H1 (cell line): ENCODE results near the gene ANP32A. TPM values are rescaled to one million over a fixed set of nuclear protein-coding genes. Genes with fewer than 3 reads are reported as not detected.

Experiments
- CTCF ChIA-PET: fragments of 300-600 bp; sonication (Branson Sonifier 250); formaldehyde crosslinking; loops from one replicate; lab custom pipeline; 2021; ENCODE audit not compliant: partially characterized antibody; lab: Charles Lee
- POLR2A ChIA-PET: fragments of 300-600 bp; sonication (Branson Sonifier 250); formaldehyde crosslinking; loops from one replicate; lab custom pipeline; 2021; ENCODE audit warnings: inconsistent platforms; ENCODE audit not compliant: partially characterized antibody; lab: Charles Lee
- DNase-seq, 2 experiments: peaks; one replicate each; pipeline versions ENCODE4 v3.0.0 to v3.0.0-alpha.2; 2010 to 2022; ENCODE audit warnings: low spot score in 2 of 2, low read depth in 1 of 2, mixed read lengths in 1 of 2
- FAIRE-seq: peaks from 2 replicates; lab custom pipeline; 2011; peaks lifted over from hg19 to GRCh38; lab: Jason Lieb, UNC
- H2AFZ ChIP-seq: 2 replicates; pipeline ENCODE4 v1.8.1; 2012; ENCODE audit warnings: low read length, inconsistent platforms
- H2AK5ac ChIP-seq: 2 replicates; pipeline ENCODE4 v1.6.1; 2013; ENCODE audit warnings: low read depth, low read length
- H2BK120ac ChIP-seq: replicated peaks from 2 replicates; pipeline ENCODE3; 2013; ENCODE audit warnings: low read depth, low read length, inconsistent platforms
- H2BK12ac ChIP-seq: 2 replicates; pipeline ENCODE4 v1.6.1; 2013; ENCODE audit warnings: low read depth, low read length
- H2BK15ac ChIP-seq: 2 replicates; pipeline ENCODE4 v1.6.1; 2013; ENCODE audit warnings: low read length
- H2BK20ac ChIP-seq: 2 replicates; pipeline ENCODE4 v1.6.1; 2013; ENCODE audit warnings: low read length
- H2BK5ac ChIP-seq: 2 replicates; pipeline ENCODE4 v1.6.1; 2013; ENCODE audit warnings: low read depth, low read length
- H3K14ac ChIP-seq: 2 replicates; pipeline ENCODE4 v1.6.1; 2013; ENCODE audit warnings: inconsistent platforms; ENCODE audit not compliant: insufficient read length
- H3K18ac ChIP-seq: 2 replicates; pipeline ENCODE4 v1.6.1; 2013; ENCODE audit warnings: low read length; ENCODE audit errors: extremely low read depth
- H3K23ac ChIP-seq: 2 replicates; pipeline ENCODE4 v1.6.1; 2013; ENCODE audit warnings: inconsistent platforms; ENCODE audit not compliant: insufficient read length
- H3K23me2 ChIP-seq: 2 replicates; pipeline ENCODE4 v1.6.1; 2013; ENCODE audit warnings: low read depth, low read length
- H3K27ac ChIP-seq: 2 replicates; pipeline ENCODE4 v1.6.1; 2011; ENCODE audit warnings: low read depth, low read length, inconsistent platforms
- H3K27me3 ChIP-seq, 4 experiments: replicated peaks in 1 of 4; 1 replicate in 1 of 4; 2 replicates in 3 of 4; pipeline versions ENCODE4 v1.6.1 to v1.8.1; 2011 to 2013; ENCODE audit warnings: low read length in 3 of 4, mild to moderate bottlenecking in 3 of 4, inconsistent platforms in 2 of 4, mixed read lengths in 2 of 4, moderate library complexity in 1 of 4; ENCODE audit not compliant: control insufficient read depth in 3 of 4, insufficient read depth in 3 of 4; ENCODE audit errors: extremely low read depth in 1 of 4
- H3K36me3 ChIP-seq, 4 experiments: 2 replicates each; pipeline versions ENCODE4 v1.6.1 to v1.8.1; 2011 to 2013; ENCODE audit warnings: mild to moderate bottlenecking in 4 of 4, low read length in 3 of 4, moderate library complexity in 2 of 4, control low read depth in 1 of 4, inconsistent platforms in 1 of 4; ENCODE audit not compliant: insufficient read depth in 4 of 4, control insufficient read depth in 2 of 4
- H3K4ac ChIP-seq: replicated peaks from 2 replicates; pipeline ENCODE3; 2013; ENCODE audit warnings: low read length, low read depth, mixed read lengths, inconsistent platforms; ENCODE audit not compliant: insufficient read length
- H3K4me1 ChIP-seq, 4 experiments: replicated peaks in 1 of 4; 1 replicate in 1 of 4; 2 replicates in 3 of 4; pipeline versions ENCODE4 v1.6.1 to v1.8.1; 2011 to 2013; ENCODE audit warnings: low read length in 3 of 4, inconsistent platforms in 2 of 4, mixed read lengths in 1 of 4; ENCODE audit not compliant: insufficient read depth in 4 of 4, control insufficient read depth in 3 of 4
- H3K4me2 ChIP-seq, 2 experiments: 2 replicates each; pipeline versions ENCODE4 v1.6.1 to v1.8.1; 2011 to 2013; ENCODE audit warnings: low read depth in 2 of 2, low read length in 2 of 2, control low read depth in 1 of 2, inconsistent platforms in 1 of 2, mild to moderate bottlenecking in 1 of 2; ENCODE audit not compliant: insufficient read depth in 1 of 2
- H3K4me3 ChIP-seq, 4 experiments: fragments of 200-600, 300-600 bp in 1 of 4; sonication (generic), shearing (Covaris generic), sonication (Bioruptor Twin) in 1 of 4; 2 replicates each; pipeline versions ENCODE4 v1.5.1 to v1.8.1; 2011 to 2016; ENCODE audit warnings: low read length in 4 of 4, low read depth in 3 of 4, control low read depth in 2 of 4, inconsistent platforms in 2 of 4, mild to moderate bottlenecking in 2 of 4, mixed read lengths in 1 of 4, moderate library complexity in 1 of 4; ENCODE audit not compliant: insufficient read depth in 2 of 4; ENCODE audit errors: extremely low read depth in 1 of 4
- H3K56ac ChIP-seq: replicated peaks from 2 replicates; pipeline ENCODE3; 2013; ENCODE audit warnings: low read depth, mild to moderate bottlenecking, mixed read lengths, low read length, inconsistent platforms; ENCODE audit not compliant: insufficient read length
- H3K79me1 ChIP-seq: 2 replicates; pipeline ENCODE4 v1.6.1; 2013; ENCODE audit warnings: low read depth, low read length, control low read depth
- H3K79me2 ChIP-seq, 2 experiments: 2 replicates each; pipeline versions ENCODE4 v1.6.1 to v1.8.1; 2012 to 2013; ENCODE audit warnings: low read length in 2 of 2, mild to moderate bottlenecking in 2 of 2, inconsistent platforms in 1 of 2; ENCODE audit not compliant: insufficient read depth in 2 of 2, control insufficient read depth in 1 of 2
- H3K9ac ChIP-seq, 4 experiments: replicated peaks in 1 of 4; 1 replicate in 1 of 4; 2 replicates in 3 of 4; pipeline versions ENCODE4 v1.6.1 to v1.8.1; 2011 to 2013; ENCODE audit warnings: low read depth in 3 of 4, low read length in 3 of 4, control low read depth in 2 of 4, mild to moderate bottlenecking in 2 of 4, moderate library complexity in 2 of 4, inconsistent platforms in 1 of 4; ENCODE audit errors: extremely low read depth in 1 of 4
- H3K9me3 ChIP-seq, 2 experiments: 2 replicates each; pipeline versions ENCODE4 v1.6.1 to v1.8.1; 2012 to 2013; ENCODE audit warnings: mild to moderate bottlenecking in 2 of 2, moderate library complexity in 2 of 2, control low read depth in 1 of 2, inconsistent platforms in 1 of 2, low read depth in 1 of 2, low read length in 1 of 2, mixed read lengths in 1 of 2; ENCODE audit not compliant: insufficient read depth in 2 of 2
- H4K20me1 ChIP-seq, 2 experiments: replicated peaks in 1 of 2; 2 replicates each; pipeline versions ENCODE3 to v1.8.1; 2011 to 2013; ENCODE audit warnings: inconsistent platforms in 2 of 2, low read length in 2 of 2, mild to moderate bottlenecking in 1 of 2; ENCODE audit not compliant: insufficient read depth in 2 of 2, control insufficient read depth in 1 of 2
- H4K5ac ChIP-seq: 2 replicates; pipeline ENCODE4 v1.6.1; 2013; ENCODE audit warnings: low read length, low read depth, mixed read lengths, inconsistent platforms; ENCODE audit not compliant: insufficient read length
- H4K8ac ChIP-seq: 2 replicates; pipeline ENCODE4 v1.8.0; 2013; ENCODE audit warnings: mild to moderate bottlenecking, moderate library complexity, low read length, inconsistent platforms; ENCODE audit not compliant: insufficient read depth; ENCODE audit errors: extremely low read depth
- H4K91ac ChIP-seq: replicated peaks from 2 replicates; pipeline ENCODE3; 2013; ENCODE audit warnings: low read length, mixed read lengths, inconsistent platforms; ENCODE audit not compliant: insufficient read length
- BCL11A ChIP-seq, 2 experiments: IDR thresholded peaks; one replicate each; pipeline ENCODE4 v1.6.1; 2011; ENCODE audit warnings: low read depth in 2 of 2, low read length in 2 of 2, mild to moderate bottlenecking in 2 of 2
- CBX8 ChIP-seq: fragments of 300-800, 300-1000 bp; sonication (generic); IDR thresholded peaks from 2 replicates; pipeline ENCODE4 v1.7.1; 2016; ENCODE audit warnings: low read depth, low read length, borderline replicate concordance
- CREB1 ChIP-seq: IDR thresholded peaks from 2 replicates; pipeline ENCODE4 v1.6.1; 2012; ENCODE audit warnings: inconsistent platforms
- CTBP2 ChIP-seq: IDR thresholded peaks from 2 replicates; pipeline ENCODE4 v1.7.0; 2011; ENCODE audit warnings: borderline replicate concordance, mild to moderate bottlenecking, moderate library complexity, mixed read lengths, low read length; ENCODE audit not compliant: insufficient read depth, insufficient read length
- JUN ChIP-seq: IDR thresholded peaks from 2 replicates; pipeline ENCODE4 v1.6.1; 2011; ENCODE audit warnings: low read depth, mild to moderate bottlenecking, improper control_type of control experiment, low read length
- JUND ChIP-seq: IDR thresholded peaks from 2 replicates; pipeline ENCODE4 v1.6.1; 2011; ENCODE audit warnings: mild to moderate bottlenecking, improper control_type of control experiment, low read length
- KDM5A ChIP-seq: fragments of 200-600 bp; IDR thresholded peaks from 2 replicates; pipeline ENCODE4 v1.7.1; 2012; ENCODE audit warnings: mild to moderate bottlenecking, low read length, inconsistent platforms, mixed read lengths
- NRF1 ChIP-seq: IDR thresholded peaks from 2 replicates; pipeline ENCODE4 v1.6.1; 2011; ENCODE audit warnings: mild to moderate bottlenecking, low read depth, low read length, improper control_type of control experiment
- RAD21 ChIP-seq, 2 experiments: IDR thresholded peaks in 1 of 2; conservative IDR thresholded peaks in 1 of 2; 2 replicates each; pipeline ENCODE4 v1.6.1; 2011; ENCODE audit warnings: low read depth in 2 of 2, low read length in 2 of 2, improper control_type of control experiment in 1 of 2, inconsistent platforms in 1 of 2, mild to moderate bottlenecking in 1 of 2, moderate library complexity in 1 of 2
- RBBP5 ChIP-seq: IDR thresholded peaks from 2 replicates; pipeline ENCODE4 v1.7.1; 2012; ENCODE audit warnings: low read depth, mild to moderate bottlenecking, inconsistent platforms, low read length, moderate library complexity, borderline replicate concordance
- SAP30 ChIP-seq: fragments of 300-600 bp; sonication (generic); IDR thresholded peaks from 2 replicates; pipeline ENCODE4 v1.7.1; 2012; ENCODE audit warnings: low read length, moderate library complexity, mild to moderate bottlenecking, inconsistent platforms; ENCODE audit not compliant: insufficient read depth, insufficient replicate concordance
- SUZ12 ChIP-seq: fragments of 200-600 bp; sonication (generic); IDR thresholded peaks from 2 replicates; pipeline ENCODE4 v1.6.1; 2012; ENCODE audit warnings: mild to moderate bottlenecking, inconsistent platforms, low read length, moderate library complexity, mixed read lengths
- TBP ChIP-seq: IDR thresholded peaks from 2 replicates; pipeline ENCODE4 v1.6.1; 2011; ENCODE audit warnings: low read depth, low read length, improper control_type of control experiment
- WGBS, 2 experiments: shearing (Covaris generic) in 1 of 2; methylation state at CpG; one replicate each; pipeline versions ENCODE4 v1.1.6 to v1.1.7; 2013 to 2015; ENCODE audit warnings: low lambda C conversion rate in 2 of 2, mixed read lengths in 2 of 2, inconsistent platforms in 1 of 2, low coverage in 1 of 2, missing lambda C conversion rate in 1 of 2; ENCODE audit not compliant: insufficient replicate concordance in 2 of 2, insufficient coverage in 1 of 2, insufficient read length in 1 of 2; ENCODE audit errors: extremely low coverage in 1 of 2, missing lambda C conversion rate in 1 of 2; 5-methylcytosine and 5-hydroxymethylcytosine counted together
- polyA plus RNA-seq, 7 experiments: library from polyadenylated mRNA; depleted of rRNA in 3 of 7; stranded (reverse) in 5 of 7; unstranded in 2 of 7; fragments of >200 nt in 5 of 7; fragments of 200-250 nt in 2 of 7; gene quantifications; 1 replicate in 5 of 7; 2 replicates in 1 of 7; 4 replicates in 1 of 7; pipeline versions ENCODE4 v1.2.1 to v1.2.3, GENCODE V29; 2011 to 2013; ENCODE audit warnings: missing spikeins in 2 of 7, mixed read lengths in 2 of 7
- total RNA-seq: library from RNA; stranded (reverse); fragmentation: NEBNext Ultra II Directional; extraction: Animal tissue kit (Norgen Biotek cat#: 25700); gene quantifications from 2 replicates; pipeline ENCODE4 v1.2.1, GENCODE V29; 2021

Gene ANP32A
- total and polyA plus RNA-seq, 2 of the 8 experiments (the other 6 are each of a cell fraction or from before 2014, with no cell fraction given) = 70.8 to 295 TPM

GRCh38 chr15:68812069-68812468 is 8.6 kb downstream of the ANP32A start:
- H3K4me3 ChIP-seq = no peak overlapping the region
- DNase-seq = peak in 1 of 2 experiments; percentile 31
- no peak overlapping the region for H3K9ac ChIP-seq
- H4K20me1 ChIP-seq = peaks cover 65 to 76% of the 10 kb centered on the region in 2 experiments
- H2BK5ac ChIP-seq = no peak overlapping the region
- H3K27me3 ChIP-seq = no peaks in the 10 kb centered on the region
- no peak overlapping the region for H3K56ac ChIP-seq
- H2BK15ac ChIP-seq = no peak overlapping the region
- peaks cover 37% of the 10 kb centered on the region for H3K79me1 ChIP-seq
- ChIA-PET CTCF (interaction anchor here (0.7 to 1.6 kb wide), 4 partner anchors 28 to 597 kb away, joined by 3 to 5 read pairs (median 3); no protein-coding TSS in a partner anchor), POLR2A (no interaction called here)
- no peak overlapping the region for H2BK20ac ChIP-seq
- no peak overlapping the region for H4K91ac ChIP-seq
- H3K79me2 ChIP-seq = peaks cover 60 to 99% of the 10 kb centered on the region in 2 experiments
- H4K8ac ChIP-seq = no peak overlapping the region
- H2AFZ ChIP-seq = no peak overlapping the region
- H2BK12ac ChIP-seq = no peak overlapping the region
- no peak overlapping the region for H2BK120ac ChIP-seq
- no peak overlapping the region for H3K18ac ChIP-seq
- TF ChIP-seq TBP (no peak), NRF1 (no peak), CREB1 (no peak), CTBP2 (no peak), RBBP5 (no peak), CBX8 (no peak), JUND (no peak), RAD21 (IDR thresholded peaks at IDR 0.05 in 1 of 2, conservative IDR thresholded peaks at IDR 0.05 in 1 of 2; ENCODE audit: low read depth in 2 of 2, low read length in 2 of 2) (no peak), SUZ12 (no peak), BCL11A (IDR thresholded peaks at IDR 0.05; ENCODE audit: low read depth in 2 of 2, low read length in 2 of 2) (no peak), SAP30 (no peak), JUN (no peak), KDM5A (no peak)
- H3K23me2 ChIP-seq = peaks cover 3% of the 10 kb centered on the region
- H2AK5ac ChIP-seq = no peak overlapping the region
- 80% methylated on average over 8 of the region's 8 CpGs; no CpG with 5 or more reads in 1 of the 2 experiments for WGBS, 2 experiments
- no peak overlapping the region for H3K4ac ChIP-seq
- H3K36me3 ChIP-seq = peaks cover 0 to 4% (median 0%) of the 10 kb centered on the region in 4 experiments; a peak in 1 of 8 replicates
- H3K14ac ChIP-seq = no peak overlapping the region
- H4K5ac ChIP-seq = no peak overlapping the region
- FAIRE-seq = no peak
- H3K27ac ChIP-seq = no peak overlapping the region
- H3K23ac ChIP-seq = no peak overlapping the region
- no peak overlapping the region for H3K4me2 ChIP-seq
- peaks cover 15 to 31% (median 24%) of the 10 kb centered on the region in 4 experiments for H3K4me1 ChIP-seq
- no peaks in the 10 kb centered on the region for H3K9me3 ChIP-seq
